Panc1 (cell line): Measurements from ENCODE around the gene ANHX. TPM values are rescaled to one million over a fixed set of nuclear protein-coding genes. Genes with fewer than 3 reads are reported as not detected.
"Not testable (repeated sequence)": the region's sequence is repeated elsewhere in the genome, so short reads cannot be mapped to it uniquely, and the experiment has no call there.

Experiments
- ATAC-seq: fragments of 200-7000 bp; cut with Tn5 transposase; 2 replicates; pipeline ENCODE4 v1.9.1; 2020; ENCODE audit warnings: mild to moderate bottlenecking, moderate library complexity
- Bru-seq: library from RNA; stranded (reverse); fragments of 400-500 nt; gene quantifications from one replicate; lab custom pipeline; 2021; lab: Mats Ljungman, UMichigan
- BruChase-seq, 2 experiments: library from RNA; stranded (reverse); fragments of 400-500 nt; gene quantifications; one replicate each; lab custom pipeline; 2021; lab: Mats Ljungman, UMichigan
- BruUV-seq: library from RNA; stranded (reverse); fragments of 400-500 nt; replicated peaks from 2 replicates; lab custom pipeline; 2021; lab: Mats Ljungman, UMichigan
- CTCF ChIA-PET: fragments of 300-600 bp; sonication (Branson Sonifier 250); formaldehyde crosslinking; loops from one replicate; lab custom pipeline; 2022; ENCODE audit warnings: antibody characterized with exemption; lab: Charles Lee
- POLR2A ChIA-PET: fragments of 300-600 bp; sonication (Branson Sonifier 250); formaldehyde crosslinking; loops from one replicate; lab custom pipeline; 2022; ENCODE audit warnings: antibody characterized with exemption; lab: Charles Lee
- DNase-seq: peaks from one replicate; pipeline ENCODE4 v3.0.0-alpha.2; 2010; ENCODE audit warnings: low read depth, low spot score
- H3K27ac ChIP-seq: 2 replicates; pipeline ENCODE4 v1.5.1; 2011; ENCODE audit warnings: mild to moderate bottlenecking, low read length, inconsistent platforms
- H3K27me3 ChIP-seq: fragments of 200-500 bp; sonication (Bioruptor generic); 2 replicates; pipeline ENCODE4 v1.6.0; 2014; ENCODE audit warnings: low read length, inconsistent platforms; ENCODE audit not compliant: control insufficient read depth, insufficient read depth
- H3K36me3 ChIP-seq: fragments of 200-500 bp; sonication (Bioruptor generic); 2 replicates; pipeline ENCODE4 v1.5.1; 2014; ENCODE audit warnings: inconsistent platforms, mild to moderate bottlenecking, low read length, moderate library complexity; ENCODE audit not compliant: control insufficient read depth, insufficient read depth
- H3K4me1 ChIP-seq: 2 replicates; pipeline ENCODE4 v1.5.1; 2011; ENCODE audit warnings: inconsistent platforms, mild to moderate bottlenecking, low read length, moderate library complexity; ENCODE audit not compliant: control insufficient read depth, insufficient read depth
- H3K4me3 ChIP-seq, 2 experiments: 2 replicates each; pipeline ENCODE4 v1.5.1; 2011 to 2012; ENCODE audit warnings: low read depth in 2 of 2, low read length in 2 of 2, mild to moderate bottlenecking in 2 of 2, inconsistent platforms in 1 of 2, moderate library complexity in 1 of 2
- H3K9me3 ChIP-seq: fragments of 200-500 bp; sonication (Bioruptor generic); 2 replicates; pipeline ENCODE4 v1.5.1; 2014; ENCODE audit warnings: low read depth, mild to moderate bottlenecking, inconsistent platforms, low read length, moderate library complexity; ENCODE audit not compliant: control insufficient read depth, insufficient read depth
- CTCF ChIP-seq: fragments of 450-650 bp; IDR thresholded peaks from 2 replicates; pipeline ENCODE4 v1.5.1; 2017; ENCODE audit warnings: mild to moderate bottlenecking
- POLR2AphosphoS5 ChIP-seq: IDR thresholded peaks from 2 replicates; pipeline ENCODE4 v1.6.1; 2012; ENCODE audit warnings: mild to moderate bottlenecking, low read depth, low read length, moderate library complexity
- REST ChIP-seq, 2 experiments: IDR thresholded peaks; 2 replicates each; pipeline ENCODE4 v1.6.1; 2011 to 2012; ENCODE audit warnings: low read depth in 2 of 2, control low read depth in 1 of 2, low read length in 1 of 2, mild to moderate bottlenecking in 1 of 2, moderate library complexity in 1 of 2; ENCODE audit not compliant: insufficient read depth in 1 of 2
- SIN3A ChIP-seq: IDR thresholded peaks from 2 replicates; pipeline ENCODE4 v1.6.1; 2012; ENCODE audit warnings: low read depth, mild to moderate bottlenecking, low read length, moderate library complexity, borderline replicate concordance; ENCODE audit not compliant: insufficient read depth
- TCF7L2 ChIP-seq: IDR thresholded peaks from 2 replicates; pipeline ENCODE4 v1.6.1; 2011; ENCODE audit warnings: mild to moderate bottlenecking, low read depth, low read length, inconsistent platforms
- in situ Hi-C: cut with HindIII; loops from 2 replicates; pipeline ENCODE4 v1.10.0; 2016; ENCODE audit warnings: low sequenced_read_pairs, low pct_unique_long_range_greater_than_20kb
- intact Hi-C: fragments of 100-400 bp; cut with micrococcal nuclease; formaldehyde crosslinking; loops from one replicate; pipeline ENCODE4 v1.10.0; 2022; ENCODE audit not compliant: unreplicated experiment
- long read RNA-seq: library from polyadenylated mRNA; unstranded; transcript quantifications from one replicate; pipeline ENCODE4 v2.0.0, GENCODE V29; 2021; ENCODE audit not compliant: unreplicated experiment
- polyA plus RNA-seq: library from polyadenylated mRNA; unstranded; fragments of >200 nt; gene quantifications from one replicate; pipeline ENCODE4 v1.2.1, GENCODE V29; 2012; ENCODE audit warnings: missing spikeins; ENCODE audit not compliant: insufficient read length
- total RNA-seq: library from RNA; stranded (reverse); gene quantifications from one replicate; pipeline ENCODE4 v1.2.1, GENCODE V29; 2021; ENCODE audit not compliant: unreplicated experiment

ANHX gene
- not detected for total RNA-seq
- not detected for polyA plus RNA-seq
- Bru-seq, nascent RNA: not detected
- BruChase-seq, experiment 1, labeled RNA remaining after a 2-hour chase: not detected
- not detected for BruChase-seq, experiment 2, labeled RNA remaining after a 6-hour chase
- long read RNA-seq: 0 reads

- ATAC-seq: no peak
Observed at GRCh38 chr12:133235401-133236112, at the start of gene ANHX. ANHX (minus strand) TSS chr12:133235877; CDS start chr12:133234356, 1,521 bp downstream.

GRCh38 chr12:133264668-133265067 lies 29.0 kb upstream of the ANHX start:
- H3K36me3 ChIP-seq, H3K27me3 ChIP-seq, ATAC-seq, POLR2A ChIA-PET, H3K4me1 ChIP-seq, H3K27ac ChIP-seq, CTCF ChIA-PET, H3K4me3 ChIP-seq, H3K9me3 ChIP-seq, in situ Hi-C loops, DNase-seq, BruUV-seq, intact Hi-C loops: not testable (repeated sequence)

More at GRCh38 chr12:133235401-133236112, at the start of gene ANHX:
- CTCF ChIA-PET: no interaction called here
- Histone ChIP-seq H3K27ac (no peak within 1 kb of the TSS), H3K27me3 (no peaks in the 10 kb centered on the region), H3K4me1 (no peaks in the 10 kb centered on the region; the same call in 1 of the 2 replicates), H3K4me3 (no peak within 1 kb of the TSS), H3K9me3 (peaks cover 2% of the 10 kb centered on the region; the same call in 1 of the 2 replicates), H3K36me3 (no peaks in the 10 kb centered on the region)
- DNase-seq: no peak
- no TSS peak for BruUV-seq
- TF ChIP-seq SIN3A (no peak), TCF7L2 (no peak), CTCF (no peak), REST (IDR thresholded peaks at IDR 0.05; ENCODE audit: insufficient read depth in 1 of 2, low read depth in 2 of 2, low read length in 1 of 2) (no peak), POLR2AphosphoS5 (no peak)
- in situ Hi-C loops: no loop called here
- intact Hi-C loops: no loop called here
- POLR2A ChIA-PET: no interaction called here

GRCh38 chr12:133264173-133264572 lies 28.5 kb upstream of the ANHX start:
- CTCF ChIA-PET: no interaction called here
- intact Hi-C loops: no loop called here
- TF ChIP-seq CTCF: no peak
- no peak for TF ChIP-seq SIN3A
- no peak for TF ChIP-seq REST (IDR thresholded peaks at IDR 0.05; ENCODE audit: insufficient read depth in 1 of 2, low read depth in 2 of 2, low read length in 1 of 2)
- no peak for TF ChIP-seq TCF7L2
- TF ChIP-seq POLR2AphosphoS5: no peak

More at GRCh38 chr12:133264173-133264572, 28.5 kb upstream of the ANHX start:
- in situ Hi-C loops: no loop called here
- H3K27ac ChIP-seq: no peak overlapping the region
- H3K9me3 ChIP-seq: no peaks in the 10 kb centered on the region; the same call in 1 of the 2 replicates
- POLR2A ChIA-PET: no interaction called here
- no peak overlapping the region for H3K4me3 ChIP-seq
- no peaks in the 10 kb centered on the region for H3K36me3 ChIP-seq
- H3K27me3 ChIP-seq: no peaks in the 10 kb centered on the region
- H3K4me1 ChIP-seq: no peaks in the 10 kb centered on the region
- ATAC-seq (no peak), DNase-seq (no peak)
- BruUV-seq: no TSS peak
